Mesendoderm (in vitro differentiated cells): ENCODE measurements around the gene SLC36A3.

Experiments used
- DNase-seq: peaks from one replicate; pipeline ENCODE4 v3.0.0; 2013
- H2AK5ac ChIP-seq: 2 replicates; pipeline ENCODE4 v1.6.1; 2013; ENCODE audit warnings: low read length, inconsistent platforms
- H2BK120ac ChIP-seq: 2 replicates; pipeline ENCODE4 v1.6.1; 2013; ENCODE audit warnings: low read depth, mild to moderate bottlenecking, low read length, moderate library complexity, mixed read lengths
- H2BK15ac ChIP-seq: replicated peaks from 2 replicates; pipeline ENCODE4 v1.6.1; 2013; ENCODE audit warnings: low read depth, mild to moderate bottlenecking, moderate library complexity
- H2BK5ac ChIP-seq: 2 replicates; pipeline ENCODE4 v1.6.1; 2013; ENCODE audit warnings: low read length, inconsistent platforms
- H3K18ac ChIP-seq: 2 replicates; pipeline ENCODE4 v1.6.1; 2013; ENCODE audit warnings: mild to moderate bottlenecking, low read length, mixed read lengths
- H3K23ac ChIP-seq: one replicate; pipeline ENCODE4 v1.6.1; 2013; ENCODE audit warnings: low read length
- H3K27ac ChIP-seq: 2 replicates; pipeline ENCODE4 v1.5.1; 2013; ENCODE audit warnings: low read depth, mild to moderate bottlenecking, inconsistent platforms, low read length, moderate library complexity
- H3K27me3 ChIP-seq: 2 replicates; pipeline ENCODE4 v1.6.1; 2013; ENCODE audit warnings: low read length, control low read depth, mild to moderate bottlenecking, inconsistent platforms; ENCODE audit not compliant: insufficient read depth, poor library complexity
- H3K36me3 ChIP-seq: 2 replicates; pipeline ENCODE4 v1.6.1; 2013; ENCODE audit warnings: low read length, inconsistent platforms; ENCODE audit not compliant: control insufficient read depth, insufficient read depth
- H3K4ac ChIP-seq: one replicate; pipeline ENCODE4 v1.6.1; 2013; ENCODE audit warnings: low read depth, mild to moderate bottlenecking, low read length, moderate library complexity
- H3K4me1 ChIP-seq: 2 replicates; pipeline ENCODE4 v1.6.1; 2013; ENCODE audit warnings: low read depth, low read length, inconsistent platforms; ENCODE audit not compliant: control insufficient read depth
- H3K4me2 ChIP-seq: 2 replicates; pipeline ENCODE4 v1.6.1; 2013; ENCODE audit warnings: low read length
- H3K4me3 ChIP-seq: 2 replicates; pipeline ENCODE4 v1.5.1; 2013; ENCODE audit warnings: mild to moderate bottlenecking, low read length
- H3K56ac ChIP-seq: one replicate; pipeline ENCODE4 v1.6.1; 2013; ENCODE audit warnings: low read length
- H3K79me1 ChIP-seq: 2 replicates; pipeline ENCODE4 v1.6.1; 2013; ENCODE audit warnings: low read length, inconsistent platforms
- H3K79me2 ChIP-seq: 2 replicates; pipeline ENCODE4 v1.6.1; 2013; ENCODE audit warnings: mild to moderate bottlenecking, low read length; ENCODE audit not compliant: control insufficient read depth, insufficient read depth
- H3K9ac ChIP-seq: 2 replicates; pipeline ENCODE4 v1.6.1; 2013; ENCODE audit warnings: low read length, inconsistent platforms
- H4K5ac ChIP-seq: one replicate; pipeline ENCODE4 v1.6.1; 2013; ENCODE audit warnings: low read length
- H4K8ac ChIP-seq: one replicate; pipeline ENCODE4 v1.6.1; 2013; ENCODE audit warnings: low read depth, mild to moderate bottlenecking, control low read depth, low read length, moderate library complexity
- WGBS: extraction: QIAGEN DNeasy Blood & Tissue Kit; methylation state at CpG from one replicate; pipeline ENCODE4 v1.1.7; 2013; ENCODE audit warnings: low lambda C conversion rate, missing lambda C conversion rate; ENCODE audit not compliant: insufficient coverage; ENCODE audit errors: extremely low coverage; 5-methylcytosine and 5-hydroxymethylcytosine counted together

The SLC36A3 gene

GRCh38 chr5:151298063-151298855 lies 5.3 kb downstream of the SLC36A3 start:
- no peaks in the 10 kb centered on the region for H3K79me1 ChIP-seq
- H3K36me3 ChIP-seq: no peaks in the 10 kb centered on the region
- H3K18ac ChIP-seq: no peak overlapping the region
- no peak overlapping the region for H4K8ac ChIP-seq
- H3K79me2 ChIP-seq: no peaks in the 10 kb centered on the region
- no peak overlapping the region for H2AK5ac ChIP-seq
- no peak overlapping the region for H3K4me3 ChIP-seq
- no peak overlapping the region for H2BK15ac ChIP-seq
- peak; percentile 85 for DNase-seq
- no peak overlapping the region for H3K4me2 ChIP-seq
- peaks cover 6% of the 10 kb centered on the region for H3K4me1 ChIP-seq
- no peak overlapping the region for H3K56ac ChIP-seq
- H3K27ac ChIP-seq: no peak overlapping the region
- H3K4ac ChIP-seq: no peak overlapping the region
- H3K9ac ChIP-seq: no peak overlapping the region
- H3K23ac ChIP-seq: no peak overlapping the region
- no peak overlapping the region for H2BK120ac ChIP-seq
- H2BK5ac ChIP-seq: no peak overlapping the region
- no CpG with 5 or more reads among the region's 6 CpGs for WGBS
- no peak overlapping the region for H4K5ac ChIP-seq
- no peaks in the 10 kb centered on the region for H3K27me3 ChIP-seq

GRCh38 chr5:151296974-151297373 lies 6.6 kb downstream of the SLC36A3 start:
- no peak for DNase-seq
- H3K36me3 ChIP-seq: no peaks in the 10 kb centered on the region
- no peak overlapping the region for H3K23ac ChIP-seq
- no peak overlapping the region for H3K4ac ChIP-seq
- no CpG with 5 or more reads among the region's 2 CpGs for WGBS
- no peak overlapping the region for H2BK120ac ChIP-seq
- no peak overlapping the region for H2BK15ac ChIP-seq
- H3K56ac ChIP-seq: no peak overlapping the region
- no peaks in the 10 kb centered on the region for H3K79me2 ChIP-seq
- H3K79me1 ChIP-seq: no peaks in the 10 kb centered on the region
- H3K27ac ChIP-seq: no peak overlapping the region
- no peak overlapping the region for H2BK5ac ChIP-seq
- no peak overlapping the region for H4K8ac ChIP-seq
- H3K27me3 ChIP-seq: no peaks in the 10 kb centered on the region
- no peak overlapping the region for H2AK5ac ChIP-seq
- no peak overlapping the region for H4K5ac ChIP-seq
- no peak overlapping the region for H3K4me2 ChIP-seq
- no peaks in the 10 kb centered on the region for H3K4me1 ChIP-seq
- H3K9ac ChIP-seq: no peak overlapping the region
- H3K18ac ChIP-seq: no peak overlapping the region
- H3K4me3 ChIP-seq: no peak overlapping the region

- H2BK5ac ChIP-seq: no peak overlapping the region
- H3K4me1 ChIP-seq: no peaks in the 10 kb centered on the region
- no peaks in the 10 kb centered on the region for H3K27me3 ChIP-seq
- no peak overlapping the region for H3K27ac ChIP-seq
- H4K5ac ChIP-seq: no peak overlapping the region
- H2BK15ac ChIP-seq: no peak overlapping the region
- no peak overlapping the region for H3K4me3 ChIP-seq
- H3K4me2 ChIP-seq: no peak overlapping the region
- WGBS: no CpG with 5 or more reads among the region's 1 CpG
- no peak overlapping the region for H3K23ac ChIP-seq
- no peak overlapping the region for H3K18ac ChIP-seq
- H3K9ac ChIP-seq: no peak overlapping the region
- H2AK5ac ChIP-seq: no peak overlapping the region
- no peaks in the 10 kb centered on the region for H3K79me1 ChIP-seq
- H4K8ac ChIP-seq: no peak overlapping the region
- no peaks in the 10 kb centered on the region for H3K36me3 ChIP-seq
- no peak overlapping the region for H3K56ac ChIP-seq
- DNase-seq: no peak
- H3K79me2 ChIP-seq: no peaks in the 10 kb centered on the region
- H2BK120ac ChIP-seq: no peak overlapping the region
- no peak overlapping the region for H3K4ac ChIP-seq
Measured at GRCh38 chr5:151296478-151296830, 7.1 kb downstream of the SLC36A3 start.

GRCh38 chr5:151295791-151296477 lies 7.6 kb downstream of the SLC36A3 start:
- Histone ChIP-seq H2BK5ac (no peak overlapping the region), H3K79me1 (no peaks in the 10 kb centered on the region), H3K4me1 (no peaks in the 10 kb centered on the region), H3K9ac (no peak overlapping the region), H3K36me3 (no peaks in the 10 kb centered on the region), H3K56ac (no peak overlapping the region), H3K79me2 (no peaks in the 10 kb centered on the region), H4K5ac (no peak overlapping the region), H3K23ac (no peak overlapping the region), H3K27me3 (no peaks in the 10 kb centered on the region), H3K27ac (no peak overlapping the region), H2BK15ac (no peak overlapping the region), H3K4me3 (no peak overlapping the region), H3K4ac (no peak overlapping the region), H3K4me2 (no peak overlapping the region), H2BK120ac (no peak overlapping the region), H3K18ac (no peak overlapping the region), H2AK5ac (no peak overlapping the region), H4K8ac (no peak overlapping the region)
- WGBS: no CpG with 5 or more reads among the region's 7 CpGs
- no peak for DNase-seq

- WGBS: no CpG with 5 or more reads among the region's 5 CpGs
- Histone ChIP-seq H4K5ac (no peak overlapping the region), H2BK5ac (no peak overlapping the region), H3K79me1 (no peaks in the 10 kb centered on the region), H3K18ac (no peak overlapping the region), H3K79me2 (no peaks in the 10 kb centered on the region), H3K4me1 (no peaks in the 10 kb centered on the region), H2BK120ac (no peak overlapping the region), H2BK15ac (no peak overlapping the region), H2AK5ac (no peak overlapping the region), H3K36me3 (no peaks in the 10 kb centered on the region), H3K27ac (no peak overlapping the region), H4K8ac (no peak overlapping the region), H3K4me2 (no peak overlapping the region), H3K4ac (no peak overlapping the region), H3K9ac (no peak overlapping the region), H3K56ac (no peak overlapping the region), H3K23ac (no peak overlapping the region), H3K4me3 (no peak overlapping the region), H3K27me3 (no peaks in the 10 kb centered on the region)
- no peak for DNase-seq
Measured at GRCh38 chr5:151295138-151295537, 8.4 kb downstream of the SLC36A3 start.
